Endothelial cell of umbilical vein (primary cell): Measurements from ENCODE around the gene TNFRSF14. TPM values are rescaled to one million over a fixed set of nuclear protein-coding genes. Genes with fewer than 3 reads are reported as not detected.

Experiments used
- BruUV-seq: library from RNA; stranded (reverse); fragments of 400-500 nt; replicated peaks from 2 replicates; lab custom pipeline; 2021; lab: Mats Ljungman, UMichigan
- CTCF ChIA-PET: fragments of 300-600, 350-600 bp; sonication (Branson Sonifier 250); formaldehyde crosslinking; loops from one replicate; lab custom pipeline; 2021; ENCODE audit warnings: antibody characterized with exemption, inconsistent platforms; lab: Charles Lee
- POLR2A ChIA-PET: fragments of 300-600, 350-600 bp; sonication (Branson Sonifier 250); formaldehyde crosslinking; loops from one replicate; lab custom pipeline; 2021; ENCODE audit warnings: antibody characterized with exemption, inconsistent platforms; lab: Charles Lee
- DNase-seq: peaks from one replicate; pipeline ENCODE4 v3.0.0-alpha.2; 2011; ENCODE audit warnings: low read depth, low spot score
- FAIRE-seq: peaks from 2 replicates; lab custom pipeline; 2011; peaks lifted over from hg19 to GRCh38; lab: Jason Lieb, UNC
- H2AFZ ChIP-seq: 2 replicates; pipeline ENCODE4 v1.6.0; 2012; ENCODE audit warnings: low read depth, low read length, control low read depth, inconsistent platforms
- H3K27ac ChIP-seq: 2 replicates; pipeline ENCODE4 v1.5.1; 2011; ENCODE audit warnings: low read depth, mild to moderate bottlenecking, control low read depth, low read length, moderate library complexity; ENCODE audit not compliant: insufficient read depth
- H3K27me3 ChIP-seq, 2 experiments: 2 replicates each; pipeline versions ENCODE4 v1.6.0 to v1.6.1; 2011; ENCODE audit warnings: low read length in 2 of 2, mixed read lengths in 1 of 2; ENCODE audit not compliant: control insufficient read depth in 2 of 2, insufficient read depth in 2 of 2
- H3K36me3 ChIP-seq, 2 experiments: 2 replicates in 1 of 2; 3 replicates in 1 of 2; pipeline ENCODE4 v1.5.1; 2011; ENCODE audit warnings: low read length in 2 of 2, mild to moderate bottlenecking in 1 of 2, moderate library complexity in 1 of 2; ENCODE audit not compliant: control insufficient read depth in 2 of 2, insufficient read depth in 2 of 2; ENCODE audit errors: extremely low read depth in 1 of 2
- H3K4me1 ChIP-seq: 3 replicates; pipeline ENCODE4 v1.5.1; 2011; ENCODE audit warnings: mild to moderate bottlenecking, low read length; ENCODE audit not compliant: control insufficient read depth, insufficient read depth; ENCODE audit errors: extremely low read depth
- H3K4me2 ChIP-seq: 2 replicates; pipeline ENCODE4 v1.6.1; 2011; ENCODE audit warnings: low read length, control low read depth, mixed read lengths; ENCODE audit not compliant: insufficient read depth
- H3K4me3 ChIP-seq, 3 experiments: fragments of 200-600 bp in 1 of 3; sonication (generic), shearing (Covaris generic) in 1 of 3; replicated peaks in 1 of 3; 2 replicates each; pipeline ENCODE4 v1.5.1; 2011 to 2016; ENCODE audit warnings: control low read depth in 3 of 3, low read length in 3 of 3, mild to moderate bottlenecking in 2 of 3, inconsistent platforms in 1 of 3, low read depth in 1 of 3, moderate library complexity in 1 of 3; ENCODE audit not compliant: insufficient read depth in 1 of 3
- H3K79me2 ChIP-seq: 2 replicates; pipeline ENCODE4 v1.6.0; 2012; ENCODE audit warnings: low read length, inconsistent platforms; ENCODE audit not compliant: control insufficient read depth, insufficient read depth
- H3K9ac ChIP-seq: replicated peaks from 2 replicates; pipeline ENCODE3; 2011; ENCODE audit warnings: low read length, control low read depth; ENCODE audit not compliant: insufficient read depth; ENCODE audit errors: extremely low read depth
- H3K9me1 ChIP-seq: replicated peaks from 3 replicates; pipeline ENCODE4 v1.6.0; 2011; ENCODE audit warnings: mild to moderate bottlenecking, low read length; ENCODE audit not compliant: control insufficient read depth, insufficient read depth; ENCODE audit errors: extremely low read depth
- H3K9me3 ChIP-seq: replicated peaks from 2 replicates; pipeline ENCODE4 v1.5.1; 2012; ENCODE audit warnings: low read length, inconsistent platforms; ENCODE audit not compliant: control insufficient read depth, insufficient read depth
- H4K20me1 ChIP-seq: replicated peaks from 2 replicates; pipeline ENCODE3; 2011; ENCODE audit warnings: mild to moderate bottlenecking, low read length; ENCODE audit not compliant: control insufficient read depth, insufficient read depth; ENCODE audit errors: extremely low read depth
- EZH2 ChIP-seq: IDR thresholded peaks from 2 replicates; pipeline ENCODE4 v1.6.1; 2012; ENCODE audit warnings: borderline replicate concordance, low read depth, mild to moderate bottlenecking, moderate library complexity, low read length, inconsistent platforms; ENCODE audit not compliant: severe bottlenecking
- FOS ChIP-seq: IDR thresholded peaks from 2 replicates; pipeline ENCODE4 v1.6.1; 2011; ENCODE audit warnings: mild to moderate bottlenecking, low read length, moderate library complexity, borderline replicate concordance; ENCODE audit not compliant: insufficient read depth
- GATA2 ChIP-seq: IDR thresholded peaks from 2 replicates; pipeline ENCODE4 v1.7.0; 2011; ENCODE audit warnings: low read depth, mild to moderate bottlenecking, moderate library complexity, mixed read lengths, low read length; ENCODE audit not compliant: insufficient read length, insufficient read depth
- JUN ChIP-seq: IDR thresholded peaks from 2 replicates; pipeline ENCODE4 v1.6.1; 2011; ENCODE audit warnings: borderline replicate concordance, low read depth; ENCODE audit not compliant: insufficient read length, insufficient read depth
- MYC ChIP-seq: IDR thresholded peaks from one replicate; pipeline ENCODE4 v1.6.1; 2011; ENCODE audit warnings: mild to moderate bottlenecking, low read depth, low read length
- POLR2A ChIP-seq: IDR thresholded peaks from 2 replicates; pipeline ENCODE4 v1.6.1; 2012; ENCODE audit warnings: low read depth, mild to moderate bottlenecking, control low read depth, low read length
- POLR2AphosphoS5 ChIP-seq: IDR thresholded peaks from 2 replicates; pipeline ENCODE4 v1.6.1; 2012; ENCODE audit warnings: low read depth, mild to moderate bottlenecking, control low read depth, low read length, moderate library complexity; ENCODE audit not compliant: insufficient read depth
- dilution Hi-C: fragments of 300-500 bp; cut with MboI; formaldehyde crosslinking; loops from one replicate; pipeline ENCODE4 v1.15.0; 2019; ENCODE audit warnings: low sequenced_read_pairs; ENCODE audit not compliant: extremely low pct_ligation_motif_present
- intact Hi-C: fragments of 100-400 bp; cut with micrococcal nuclease; formaldehyde crosslinking; loops from one replicate; pipeline ENCODE4 v1.10.0; 2022
- polyA plus RNA-seq, 4 experiments: library from polyadenylated mRNA; depleted of rRNA in 3 of 4; stranded (reverse) in 3 of 4; unstranded in 1 of 4; fragments of >200 nt; gene quantifications; 2 replicates each; pipeline versions ENCODE4 v1.2.1 to v1.2.3, GENCODE V29; 2011 to 2012; ENCODE audit warnings: missing spikeins in 1 of 4
- total RNA-seq: library from RNA; stranded (reverse); gene quantifications from 2 replicates; pipeline ENCODE4 v1.2.3, GENCODE V29; 2021
- TF ChIP-seq, protein P1 (sequence below): IDR thresholded peaks from 2 replicates; pipeline ENCODE4 v1.6.1; 2011; ENCODE audit not compliant: insufficient read depth, insufficient read length
- TF ChIP-seq, protein P2 (sequence below), 2 donors: IDR thresholded peaks; 1 replicate in 1 of 2; 2 replicates in 1 of 2; pipeline ENCODE4 v1.5.1; 2011; ENCODE audit warnings: low read length in 2 of 2, mild to moderate bottlenecking in 2 of 2, moderate library complexity in 2 of 2, control low read depth in 1 of 2, inconsistent platforms in 1 of 2, low read depth in 1 of 2; ENCODE audit not compliant: insufficient read depth in 1 of 2; ENCODE audit errors: extremely low read depth in 1 of 2

The TNFRSF14 gene
- total and polyA plus RNA-seq, 2 donors (not counting 3 experiments of a cell fraction or from before 2014, with no cell fraction given), result 40.9 to 49.4 TPM

DNA sequence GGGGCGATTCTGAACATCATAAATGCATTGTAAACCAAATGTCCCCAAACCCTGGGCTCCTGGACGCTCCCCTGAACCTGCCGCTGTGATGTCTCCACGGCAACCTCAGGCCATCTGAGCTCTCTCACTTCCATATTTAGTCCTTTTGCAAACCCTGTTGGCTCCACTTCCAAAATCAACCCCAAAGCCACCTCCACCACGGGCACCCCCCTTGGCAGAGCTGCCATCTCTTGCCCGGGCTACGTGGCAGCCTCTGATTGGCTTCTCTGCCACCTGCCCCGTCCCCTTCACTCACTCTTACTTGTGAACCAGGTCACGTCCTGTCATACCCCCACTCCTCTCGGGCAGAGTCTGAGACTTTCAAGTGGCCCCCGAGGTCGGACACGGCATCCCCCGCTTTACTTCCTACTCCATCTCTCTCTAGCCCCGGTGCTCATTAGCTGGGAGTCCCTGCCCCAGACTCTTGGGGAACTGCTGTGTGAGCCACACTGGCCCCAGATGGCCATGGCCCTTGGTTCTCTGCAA, 46.2 kb downstream of the TNFRSF14 start:
- Histone ChIP-seq H3K27ac (no peak overlapping the region), H3K9ac (no peak overlapping the region), H4K20me1 (no peaks in the 10 kb centered on the region), H3K9me3 (no peaks in the 10 kb centered on the region), H3K4me1 (no peaks in the 10 kb centered on the region), H3K27me3 (no peaks in the 10 kb centered on the region), H2AFZ (no peak overlapping the region), H3K79me2 (no peaks in the 10 kb centered on the region), H3K36me3 (no peaks in the 10 kb centered on the region), H3K9me1 (no peaks in the 10 kb centered on the region), H3K4me2 (no peak overlapping the region), H3K4me3 (no peak overlapping the region)
- BruUV-seq, result no TSS peak
- TF ChIP-seq, protein P1, sequence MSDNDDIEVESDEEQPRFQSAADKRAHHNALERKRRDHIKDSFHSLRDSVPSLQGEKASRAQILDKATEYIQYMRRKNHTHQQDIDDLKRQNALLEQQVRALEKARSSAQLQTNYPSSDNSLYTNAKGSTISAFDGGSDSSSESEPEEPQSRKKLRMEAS, result no peak
- TF ChIP-seq, protein P2, sequence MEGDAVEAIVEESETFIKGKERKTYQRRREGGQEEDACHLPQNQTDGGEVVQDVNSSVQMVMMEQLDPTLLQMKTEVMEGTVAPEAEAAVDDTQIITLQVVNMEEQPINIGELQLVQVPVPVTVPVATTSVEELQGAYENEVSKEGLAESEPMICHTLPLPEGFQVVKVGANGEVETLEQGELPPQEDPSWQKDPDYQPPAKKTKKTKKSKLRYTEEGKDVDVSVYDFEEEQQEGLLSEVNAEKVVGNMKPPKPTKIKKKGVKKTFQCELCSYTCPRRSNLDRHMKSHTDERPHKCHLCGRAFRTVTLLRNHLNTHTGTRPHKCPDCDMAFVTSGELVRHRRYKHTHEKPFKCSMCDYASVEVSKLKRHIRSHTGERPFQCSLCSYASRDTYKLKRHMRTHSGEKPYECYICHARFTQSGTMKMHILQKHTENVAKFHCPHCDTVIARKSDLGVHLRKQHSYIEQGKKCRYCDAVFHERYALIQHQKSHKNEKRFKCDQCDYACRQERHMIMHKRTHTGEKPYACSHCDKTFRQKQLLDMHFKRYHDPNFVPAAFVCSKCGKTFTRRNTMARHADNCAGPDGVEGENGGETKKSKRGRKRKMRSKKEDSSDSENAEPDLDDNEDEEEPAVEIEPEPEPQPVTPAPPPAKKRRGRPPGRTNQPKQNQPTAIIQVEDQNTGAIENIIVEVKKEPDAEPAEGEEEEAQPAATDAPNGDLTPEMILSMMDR (IDR thresholded peaks at IDR 0.05; ENCODE audit: extremely low read depth in 1 of 2, insufficient read depth in 1 of 2, low read depth in 1 of 2, low read length in 2 of 2), result no peak
- TF ChIP-seq POLR2A, result no peak
- no peak for TF ChIP-seq EZH2
- TF ChIP-seq GATA2, result no peak
- no peak for TF ChIP-seq MYC
- no peak for TF ChIP-seq JUN
- TF ChIP-seq POLR2AphosphoS5, result no peak
- no peak for TF ChIP-seq FOS
- DNase-seq, result no peak
- CTCF ChIA-PET, result no interaction called here
- FAIRE-seq, result no peak
- intact Hi-C loops, result no loop called here
- dilution Hi-C loops, result no loop called here
- POLR2A ChIA-PET, result no interaction called here
